ENCODE data around the gene ZNF22.

The ZNF22 gene

GRCh38 chr10:44981172-44982113 is 19.3 kb upstream of the ZNF22 start:
- H3K4me1 ChIP-seq (ENCODE audit: insufficient read depth, poor library complexity, severe bottlenecking), result peaks cover 43% of the 10 kb centered on the region
- H3K9me3 ChIP-seq (ENCODE audit: severe bottlenecking), result no peaks in the 10 kb centered on the region
- H3K27me3 ChIP-seq (ENCODE audit: insufficient read depth, poor library complexity, severe bottlenecking), result no peaks in the 10 kb centered on the region
- DNase-seq (ENCODE audit: low spot score) (no peak), ATAC-seq (ENCODE audit: low read depth) (peak; percentile 93)
- H3K27ac ChIP-seq (ENCODE audit: poor library complexity, severe bottlenecking), result peak overlapping the region; percentile 91
- no peak overlapping the region for H3K4me3 ChIP-seq (ENCODE audit: severe bottlenecking)
- TF ChIP-seq CTCF (IDR thresholded peaks at IDR 0.05; ENCODE audit: poor library complexity, severe bottlenecking), result no peak
- no peaks in the 10 kb centered on the region for H3K36me3 ChIP-seq (ENCODE audit: low read depth)

- Histone ChIP-seq H3K27me3 (ENCODE audit: insufficient read depth, poor library complexity, severe bottlenecking) (no peaks in the 10 kb centered on the region), H3K4me3 (ENCODE audit: severe bottlenecking) (no peak overlapping the region), H3K36me3 (ENCODE audit: low read depth) (no peaks in the 10 kb centered on the region), H3K9me3 (ENCODE audit: severe bottlenecking) (no peaks in the 10 kb centered on the region), H3K4me1 (ENCODE audit: insufficient read depth, poor library complexity, severe bottlenecking) (peaks cover 43% of the 10 kb centered on the region), H3K27ac (ENCODE audit: poor library complexity, severe bottlenecking) (peak overlapping the region; percentile 91)
- ATAC-seq (ENCODE audit: low read depth) (no peak), DNase-seq (ENCODE audit: low spot score) (no peak)
- no peak for TF ChIP-seq CTCF (IDR thresholded peaks at IDR 0.05; ENCODE audit: poor library complexity, severe bottlenecking)
Observed at GRCh38 chr10:44982114-44982460, 18.6 kb upstream of the ZNF22 start.

- Histone ChIP-seq H3K36me3 (ENCODE audit: low read depth) (no peaks in the 10 kb centered on the region), H3K9me3 (ENCODE audit: severe bottlenecking) (no peaks in the 10 kb centered on the region), H3K4me1 (ENCODE audit: insufficient read depth, poor library complexity, severe bottlenecking) (peaks cover 43% of the 10 kb centered on the region), H3K27ac (ENCODE audit: poor library complexity, severe bottlenecking) (peak overlapping the region; percentile 91), H3K4me3 (ENCODE audit: severe bottlenecking) (no peak overlapping the region), H3K27me3 (ENCODE audit: insufficient read depth, poor library complexity, severe bottlenecking) (no peaks in the 10 kb centered on the region)
- DNase-seq (ENCODE audit: low spot score) (no peak), ATAC-seq (ENCODE audit: low read depth) (no peak)
- TF ChIP-seq CTCF (IDR thresholded peaks at IDR 0.05; ENCODE audit: poor library complexity, severe bottlenecking), result no peak
Observed at GRCh38 chr10:44982496-44982895, 18.2 kb upstream of the ZNF22 start.

- H3K27me3 ChIP-seq (ENCODE audit: insufficient read depth, poor library complexity, severe bottlenecking), result no peaks in the 10 kb centered on the region
- TF ChIP-seq CTCF (IDR thresholded peaks at IDR 0.05; ENCODE audit: poor library complexity, severe bottlenecking), result no peak
- H3K9me3 ChIP-seq (ENCODE audit: severe bottlenecking), result no peaks in the 10 kb centered on the region
- no peak overlapping the region for H3K4me3 ChIP-seq (ENCODE audit: severe bottlenecking)
- no peak overlapping the region for H3K27ac ChIP-seq (ENCODE audit: poor library complexity, severe bottlenecking)
- peaks cover 41% of the 10 kb centered on the region for H3K4me1 ChIP-seq (ENCODE audit: insufficient read depth, poor library complexity, severe bottlenecking)
- H3K36me3 ChIP-seq (ENCODE audit: low read depth), result no peaks in the 10 kb centered on the region
- no peak for DNase-seq (ENCODE audit: low spot score)
- no peak for ATAC-seq (ENCODE audit: low read depth)
Observed at GRCh38 chr10:44983066-44983894, 17.4 kb upstream of the ZNF22 start.

All from RWPE2 (cell line).